SKM-1 (cell line): ENCODE measurements around the gene MARCO.

Source experiments
- DNase-seq: peaks from one replicate; lab custom pipeline; 2025; ENCODE audit not compliant: unreplicated experiment; lab: John Stamatoyannopoulos, UW

Gene MARCO, protein sequence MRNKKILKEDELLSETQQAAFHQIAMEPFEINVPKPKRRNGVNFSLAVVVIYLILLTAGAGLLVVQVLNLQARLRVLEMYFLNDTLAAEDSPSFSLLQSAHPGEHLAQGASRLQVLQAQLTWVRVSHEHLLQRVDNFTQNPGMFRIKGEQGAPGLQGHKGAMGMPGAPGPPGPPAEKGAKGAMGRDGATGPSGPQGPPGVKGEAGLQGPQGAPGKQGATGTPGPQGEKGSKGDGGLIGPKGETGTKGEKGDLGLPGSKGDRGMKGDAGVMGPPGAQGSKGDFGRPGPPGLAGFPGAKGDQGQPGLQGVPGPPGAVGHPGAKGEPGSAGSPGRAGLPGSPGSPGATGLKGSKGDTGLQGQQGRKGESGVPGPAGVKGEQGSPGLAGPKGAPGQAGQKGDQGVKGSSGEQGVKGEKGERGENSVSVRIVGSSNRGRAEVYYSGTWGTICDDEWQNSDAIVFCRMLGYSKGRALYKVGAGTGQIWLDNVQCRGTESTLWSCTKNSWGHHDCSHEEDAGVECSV

DNA sequence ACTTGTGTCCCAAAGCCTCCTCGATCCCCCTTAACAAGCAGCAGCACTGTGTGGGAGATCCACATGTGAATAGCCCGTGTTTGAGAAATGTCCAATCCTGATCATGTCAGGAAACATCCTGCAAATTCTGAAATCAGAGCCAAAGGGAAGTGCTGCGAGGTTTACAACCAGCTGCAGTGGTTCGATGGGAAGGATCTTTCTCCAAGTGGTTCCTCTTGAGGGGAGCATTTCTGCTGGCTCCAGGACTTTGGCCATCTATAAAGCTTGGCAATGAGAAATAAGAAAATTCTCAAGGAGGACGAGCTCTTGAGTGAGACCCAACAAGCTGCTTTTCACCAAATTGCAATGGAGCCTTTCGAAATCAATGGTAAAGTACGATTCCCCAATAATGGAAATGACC lies at the start of gene MARCO:
Gene MARCO, plus strand, starts transcription at position 164 of the 400 bp plus-strand sequence. Its CDS starts 107 bp downstream, at position 271.
- DNase-seq, result no peak

DNA sequence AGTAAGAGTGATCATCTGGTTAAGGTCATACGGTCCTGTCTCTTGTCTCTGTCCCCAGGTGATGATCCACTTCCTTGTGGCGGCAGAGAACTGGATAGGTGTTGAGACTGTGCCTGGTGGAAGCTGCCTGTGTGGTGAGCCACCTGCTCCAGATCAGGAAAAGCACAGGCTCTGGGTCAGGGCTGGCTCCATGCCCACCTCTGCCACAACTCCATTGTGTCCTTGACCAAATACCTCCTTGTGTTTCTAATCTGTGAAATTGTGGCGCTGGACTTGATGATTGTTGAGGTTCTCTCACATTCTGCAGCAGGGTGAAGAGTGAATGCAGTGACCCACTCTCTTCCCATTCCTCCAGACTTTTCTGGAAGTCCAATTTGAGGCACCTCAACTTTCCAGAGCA lies 48.9 kb upstream of the MARCO start:
- DNase-seq, result no peak

GRCh38 chr2:118902266-118903028 lies 39.5 kb upstream of the MARCO start:
- DNase-seq, result no peak

DNA sequence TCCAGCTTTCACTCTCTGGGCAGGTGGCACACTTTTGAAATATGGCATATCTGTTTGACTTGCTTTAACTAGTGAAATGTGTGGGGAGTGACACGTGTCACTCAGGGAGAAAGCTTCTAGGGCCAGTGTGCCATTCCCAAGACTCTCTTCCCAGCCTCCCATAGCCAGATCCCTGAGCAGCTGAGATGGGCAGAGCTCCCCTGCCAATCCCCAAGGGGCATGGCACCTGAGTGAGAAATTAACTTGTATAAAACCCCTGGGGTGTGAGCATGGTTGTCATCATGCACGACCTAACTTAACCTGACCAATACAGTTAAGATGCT lies 39.0 kb upstream of the MARCO start:
- DNase-seq, result no peak

GRCh38 chr2:118903551-118904479 lies 38.2 kb upstream of the MARCO start:
- no peak for DNase-seq

- no peak for DNase-seq
Measured at GRCh38 chr2:118905206-118905605, 36.8 kb upstream of the MARCO start.

DNA sequence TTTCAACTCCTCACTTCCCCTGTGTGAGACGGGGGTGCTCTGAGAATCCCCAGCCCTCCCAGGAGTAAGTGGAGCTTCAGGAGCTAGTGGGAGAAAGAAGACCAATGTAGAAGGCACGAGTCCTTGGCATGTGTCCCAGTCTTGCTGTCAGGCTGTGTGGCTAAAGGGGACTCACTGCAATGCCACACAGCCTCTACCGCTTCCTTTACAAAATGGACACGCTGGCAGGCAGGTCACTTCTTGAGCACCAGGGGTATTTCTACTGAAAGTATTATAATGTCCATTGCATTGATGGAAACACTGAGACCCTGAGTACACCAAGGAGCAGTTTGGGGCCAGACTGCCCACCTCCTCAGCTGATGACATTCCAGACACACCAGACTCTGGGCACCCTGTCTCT lies 35.8 kb upstream of the MARCO start:
- DNase-seq, result no peak

GRCh38 chr2:118907759-118908158 lies 34.2 kb upstream of the MARCO start:
- DNase-seq, result no peak

DNA sequence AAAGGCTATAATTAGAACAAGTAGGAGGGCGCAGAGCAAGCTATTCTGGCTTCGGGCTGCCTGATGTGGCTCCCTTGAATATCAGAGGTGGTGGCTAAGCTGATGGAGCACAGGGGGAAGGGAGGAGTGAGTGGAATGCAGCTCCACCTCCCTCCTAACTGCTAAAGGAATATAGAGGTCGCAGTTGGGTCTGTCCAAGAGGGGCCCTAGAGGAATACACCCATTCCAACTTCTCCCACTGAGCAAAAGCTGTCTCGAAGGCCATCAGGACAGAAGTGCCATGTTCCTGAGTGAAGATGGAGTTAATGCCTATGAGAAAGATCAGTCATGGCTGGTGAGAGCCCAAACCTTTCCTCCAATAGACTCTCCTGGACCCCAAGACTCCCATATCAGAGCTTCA lies 32.8 kb upstream of the MARCO start:
- DNase-seq, result no peak

GRCh38 chr2:118911166-118911856 lies 30.7 kb upstream of the MARCO start:
- no peak for DNase-seq

GRCh38 chr2:118911936-118912335 lies 30.1 kb upstream of the MARCO start:
- no peak for DNase-seq

- DNase-seq, result no peak
Measured at GRCh38 chr2:118913131-118913802, 28.7 kb upstream of the MARCO start.

DNA sequence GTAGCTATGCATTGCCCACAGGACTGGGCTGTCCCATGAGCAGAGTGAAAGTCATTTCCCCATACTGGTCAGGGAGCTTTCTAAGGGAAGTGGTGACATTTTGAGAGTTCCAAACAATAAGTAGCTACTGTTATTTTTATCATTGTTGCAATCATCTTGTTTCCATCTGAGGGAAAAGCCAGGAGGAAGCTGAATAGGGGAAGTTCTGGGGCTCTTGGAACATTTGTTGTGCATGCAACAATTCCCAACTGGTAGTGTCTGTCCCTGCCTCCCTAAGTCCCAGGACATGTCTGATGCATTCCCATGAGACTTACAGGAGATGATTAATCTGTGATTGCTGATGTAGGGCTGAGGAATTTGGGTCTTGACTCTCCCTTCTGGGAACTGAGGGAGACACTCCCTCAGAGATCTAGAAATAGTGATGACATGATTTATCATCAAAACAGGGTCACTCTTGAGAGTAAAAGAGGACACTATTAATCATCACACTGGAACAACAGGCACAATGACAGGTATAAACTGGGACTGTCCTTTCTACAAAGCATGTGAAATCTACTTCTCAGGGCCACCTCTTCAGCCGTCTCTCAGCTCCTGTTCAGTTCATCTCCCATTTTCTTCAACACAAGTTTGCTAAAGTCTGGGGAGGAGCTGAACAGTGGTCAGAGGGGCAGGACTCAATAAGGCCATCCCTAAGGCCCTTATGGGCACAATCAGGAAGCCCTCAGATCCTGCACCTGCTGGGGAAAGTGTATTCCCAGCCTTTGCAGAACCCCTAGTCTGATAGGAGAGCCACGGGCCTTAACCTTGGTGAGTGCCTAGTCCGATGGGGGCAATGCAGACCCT lies 28.0 kb upstream of the MARCO start:
- no peak for DNase-seq

GRCh38 chr2:118914721-118915453 lies 27.1 kb upstream of the MARCO start:
- DNase-seq, result no peak

- DNase-seq, result no peak
Measured at GRCh38 chr2:118918017-118918416, 24.0 kb upstream of the MARCO start.

DNA sequence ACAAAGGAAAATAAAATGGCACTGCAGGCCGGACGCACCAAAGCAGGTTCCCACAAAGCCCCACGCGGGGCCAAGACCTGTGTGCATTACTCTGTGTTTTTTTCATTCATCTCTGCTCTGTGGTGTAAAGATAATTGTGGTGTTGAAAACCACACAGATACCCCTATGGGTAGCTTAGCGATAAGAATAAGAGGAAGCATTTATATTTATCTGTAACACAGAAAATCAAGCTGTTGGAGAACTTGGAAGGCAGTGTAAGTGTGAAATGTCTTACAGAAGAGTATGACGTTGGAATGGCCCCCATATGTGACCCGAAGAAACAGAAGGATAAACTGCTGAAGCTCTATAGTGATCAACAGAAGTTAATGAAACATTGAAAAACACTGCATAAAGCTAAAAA lies 20.3 kb upstream of the MARCO start:
- DNase-seq, result no peak

GRCh38 chr2:118922254-118922653 lies 19.7 kb upstream of the MARCO start:
- no peak for DNase-seq

DNA sequence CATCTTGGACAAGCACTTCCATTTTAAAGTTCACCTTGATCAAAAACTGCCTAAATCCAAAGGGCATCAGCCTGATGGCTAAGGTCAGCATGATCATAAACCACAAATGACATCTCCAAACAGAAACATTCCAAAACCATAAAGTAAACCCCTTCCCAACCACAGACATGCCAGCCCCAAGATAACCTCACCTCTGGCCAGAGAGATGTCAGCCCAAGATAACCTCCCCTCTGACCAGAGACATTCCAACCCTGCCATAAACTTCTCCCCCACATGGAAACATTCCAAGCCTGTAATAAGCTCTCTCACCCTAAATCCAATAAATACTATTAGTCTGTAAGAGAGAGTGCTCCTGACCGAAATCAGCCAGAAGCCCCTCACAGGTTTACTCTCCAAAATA lies 18.6 kb upstream of the MARCO start:
- DNase-seq, result no peak
